TTC549 (cell line): Measurements from ENCODE around the gene SLC13A3.

Experiments
- FAIRE-seq: peaks from 2 replicates; lab custom pipeline; 2012; peaks lifted over from hg19 to GRCh38; lab: Jason Lieb, UNC

The SLC13A3 gene

DNA sequence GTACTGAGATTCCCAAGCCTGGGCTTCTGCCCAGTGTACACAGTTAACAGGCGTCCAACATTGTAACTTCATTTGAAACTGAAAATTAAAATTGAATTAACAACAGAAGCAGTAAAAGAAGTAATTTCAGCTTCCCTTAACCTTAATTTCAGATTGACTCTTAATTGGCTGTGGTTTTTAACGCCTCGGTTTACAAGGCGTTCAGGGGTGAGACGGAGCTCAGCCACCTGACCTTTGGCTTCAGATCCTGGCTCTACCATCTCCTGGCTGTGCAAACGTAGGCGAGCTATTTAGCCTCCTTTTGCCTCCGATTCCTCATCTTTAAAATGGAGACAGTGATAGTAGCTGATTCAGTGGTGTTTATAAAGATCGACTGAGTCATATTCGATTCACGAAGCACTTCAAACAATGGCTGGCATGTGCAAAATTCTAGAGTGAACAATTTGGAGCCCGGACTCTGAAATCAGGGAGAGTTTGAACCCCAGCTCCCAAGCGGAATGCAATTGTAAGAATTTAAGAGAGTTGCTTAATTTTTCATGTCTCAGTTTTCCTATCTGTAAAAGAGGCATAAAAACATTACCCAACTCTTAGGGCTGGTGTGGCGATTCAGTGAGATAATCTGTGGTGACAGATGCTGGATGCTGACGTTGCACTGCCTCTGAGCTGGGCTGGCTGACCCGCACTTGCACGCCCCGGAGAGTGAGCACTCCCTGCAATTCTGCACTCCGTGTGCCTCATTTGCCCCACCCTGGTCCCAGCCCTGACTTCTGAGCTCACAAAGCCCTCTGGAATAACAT lies 77.3 kb downstream of the SLC13A3 start:
- FAIRE-seq, result no peak

DNA sequence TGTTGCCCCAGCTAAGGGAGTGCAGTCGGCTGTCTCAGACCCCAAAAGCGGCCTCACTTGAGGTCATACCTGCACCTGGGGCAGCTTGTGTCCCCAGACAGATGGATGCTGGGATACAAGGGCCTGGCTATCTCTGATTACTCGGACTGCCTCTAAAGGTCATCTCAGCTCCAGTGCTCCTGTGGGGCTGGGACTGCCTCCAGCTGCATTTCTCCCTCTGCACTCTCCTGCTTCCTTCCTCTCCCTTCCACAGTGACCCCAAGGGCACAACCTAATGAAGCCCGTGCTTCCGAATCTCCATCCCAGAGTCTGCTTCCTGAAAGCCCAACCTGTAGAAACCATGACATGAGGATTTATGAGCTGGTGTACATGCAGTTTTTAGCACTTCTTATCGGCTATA lies 78.0 kb downstream of the SLC13A3 start:
- no peak for FAIRE-seq

DNA sequence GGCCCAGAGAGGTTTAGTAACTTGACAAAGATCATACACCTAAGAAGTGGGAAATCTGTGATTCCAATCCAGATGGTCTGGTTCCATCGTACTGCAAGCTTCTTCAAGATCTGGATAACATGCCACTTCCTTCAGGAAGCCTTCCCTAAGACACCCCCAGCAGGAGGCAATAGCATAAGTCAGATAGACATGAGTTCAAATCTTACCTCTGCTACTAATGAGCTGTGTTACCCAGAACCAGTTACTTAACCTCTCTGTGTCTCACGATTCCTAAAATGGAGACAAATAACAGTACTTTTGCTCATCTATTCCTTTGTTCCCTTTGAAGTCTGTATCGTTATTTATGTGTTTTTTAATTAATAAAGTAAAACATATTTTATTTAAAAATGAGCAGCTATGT lies 78.5 kb downstream of the SLC13A3 start:
- FAIRE-seq, result no peak

DNA sequence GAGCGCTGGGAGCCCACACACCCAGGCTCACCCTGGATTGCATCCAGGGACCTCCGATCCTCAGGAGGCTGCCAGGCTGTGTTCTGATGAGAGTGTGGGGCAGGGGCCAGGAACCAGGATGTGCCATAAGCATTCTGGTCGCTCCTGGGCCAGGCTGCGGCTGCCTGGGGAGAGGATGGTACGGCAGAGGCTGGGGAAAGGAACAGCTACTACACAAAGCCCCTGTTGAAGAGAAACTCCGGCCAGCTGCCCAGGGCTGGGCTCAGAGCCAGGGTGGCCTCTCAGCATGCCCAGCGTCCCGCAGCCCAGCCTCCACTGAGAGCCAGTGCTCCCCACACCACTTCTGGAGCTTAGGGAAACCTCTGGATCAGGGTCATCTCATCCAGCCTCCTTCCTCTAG lies 79.1 kb downstream of the SLC13A3 start:
- FAIRE-seq, result no peak

DNA sequence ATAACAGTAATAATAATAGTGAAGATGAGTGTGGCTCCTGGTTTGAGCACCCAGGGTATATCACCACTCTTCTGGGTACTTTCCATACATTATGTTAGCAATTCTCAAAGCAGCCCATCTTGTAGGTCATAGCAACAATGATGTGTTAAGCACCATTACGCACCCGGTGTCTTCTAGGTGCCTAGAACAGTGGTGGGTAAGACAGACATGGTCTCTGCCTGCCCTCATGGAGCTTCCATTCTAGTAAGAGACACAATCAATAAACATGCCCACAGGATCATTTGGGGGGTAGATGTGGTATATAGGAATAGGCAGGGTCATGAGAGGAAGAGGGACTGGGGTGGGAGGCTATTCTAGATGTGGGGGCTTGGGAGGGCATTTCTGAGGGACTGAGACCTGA lies 79.8 kb downstream of the SLC13A3 start:
- no peak for FAIRE-seq

DNA sequence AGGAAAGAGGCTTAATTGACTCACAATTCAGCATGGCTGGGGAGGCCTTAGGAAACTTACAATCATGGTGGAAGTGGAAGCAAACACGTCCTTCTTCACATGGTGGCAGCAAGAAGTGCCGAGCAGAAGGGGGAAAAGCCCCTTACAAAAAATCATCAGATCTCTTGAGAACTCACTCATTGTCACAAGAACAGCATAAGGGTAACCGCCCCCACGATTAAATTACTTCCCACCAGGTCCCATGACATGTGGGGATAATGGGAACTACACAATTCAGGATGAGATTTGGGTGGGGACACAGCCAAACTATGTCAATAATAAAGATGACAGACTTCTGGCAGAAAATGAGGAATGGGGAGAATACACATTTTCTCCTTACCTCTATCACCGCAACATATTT lies 80.3 kb downstream of the SLC13A3 start:
- FAIRE-seq, result no peak

DNA sequence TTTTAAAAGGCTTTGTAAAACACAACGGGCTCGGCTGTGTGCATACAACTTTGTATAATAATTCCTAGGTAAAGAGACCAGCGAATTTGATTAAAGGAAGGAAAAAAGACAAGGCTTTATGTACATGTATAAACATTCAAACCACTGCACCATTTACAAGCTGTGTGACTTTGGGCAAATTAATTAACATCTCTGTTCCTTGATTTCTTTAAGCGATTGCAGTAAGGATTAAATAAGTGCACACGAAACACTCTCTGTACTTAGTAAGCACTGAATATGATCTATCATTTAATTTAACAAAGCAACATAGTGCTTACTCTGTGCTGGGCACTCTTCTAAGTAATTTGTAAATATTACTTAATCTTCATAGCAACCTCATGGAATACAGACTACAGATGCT lies 81.3 kb downstream of the SLC13A3 start:
- no peak for FAIRE-seq

DNA sequence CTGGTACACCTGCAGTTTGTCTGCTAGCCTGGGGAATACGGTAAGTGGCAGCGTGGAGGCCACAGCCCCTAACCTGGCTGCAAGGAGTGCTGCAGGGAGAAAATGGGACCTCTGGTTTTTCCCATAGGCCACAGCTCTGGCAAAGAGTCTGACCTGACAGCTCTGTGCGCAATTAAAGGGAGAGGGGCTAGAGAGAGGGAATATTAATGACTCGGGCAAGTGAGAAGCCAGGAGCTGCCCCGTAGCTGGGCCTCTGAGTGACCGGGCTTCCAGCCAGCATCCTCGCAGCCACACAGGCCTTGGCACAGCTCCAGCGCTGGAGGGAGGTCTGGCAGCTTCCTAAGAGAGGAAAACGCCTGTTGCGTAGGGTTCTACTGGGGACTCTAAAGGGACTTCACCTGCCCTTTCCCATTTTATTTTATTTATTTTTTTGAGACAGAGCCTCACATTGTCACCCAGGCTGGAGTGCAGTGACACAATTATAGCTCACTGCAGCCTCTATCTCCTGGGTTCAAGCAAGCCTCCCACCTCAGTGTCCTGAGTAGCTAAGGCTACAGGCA lies 82.6 kb downstream of the SLC13A3 start:
- no peak for FAIRE-seq

DNA sequence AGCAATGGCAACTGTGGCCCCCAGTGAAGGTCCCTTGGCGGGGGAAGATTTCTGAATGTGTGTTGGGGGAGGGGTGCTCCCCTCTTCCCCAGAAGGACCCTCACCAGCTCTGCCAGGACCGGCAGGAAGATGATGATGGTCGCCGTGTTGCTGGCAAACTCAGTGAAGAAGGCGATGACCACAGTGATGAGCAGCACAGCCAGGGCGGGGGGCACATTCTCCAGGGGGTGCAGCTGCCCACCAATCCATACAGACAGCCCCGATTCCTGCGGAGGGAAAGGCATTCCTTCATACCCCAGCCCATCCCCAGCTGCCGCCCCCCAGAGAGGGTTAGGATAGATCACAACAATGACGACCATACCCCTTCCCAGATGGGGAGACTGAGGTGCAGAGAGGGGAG lies 85.1 kb downstream of the SLC13A3 start:
- no peak for FAIRE-seq

DNA sequence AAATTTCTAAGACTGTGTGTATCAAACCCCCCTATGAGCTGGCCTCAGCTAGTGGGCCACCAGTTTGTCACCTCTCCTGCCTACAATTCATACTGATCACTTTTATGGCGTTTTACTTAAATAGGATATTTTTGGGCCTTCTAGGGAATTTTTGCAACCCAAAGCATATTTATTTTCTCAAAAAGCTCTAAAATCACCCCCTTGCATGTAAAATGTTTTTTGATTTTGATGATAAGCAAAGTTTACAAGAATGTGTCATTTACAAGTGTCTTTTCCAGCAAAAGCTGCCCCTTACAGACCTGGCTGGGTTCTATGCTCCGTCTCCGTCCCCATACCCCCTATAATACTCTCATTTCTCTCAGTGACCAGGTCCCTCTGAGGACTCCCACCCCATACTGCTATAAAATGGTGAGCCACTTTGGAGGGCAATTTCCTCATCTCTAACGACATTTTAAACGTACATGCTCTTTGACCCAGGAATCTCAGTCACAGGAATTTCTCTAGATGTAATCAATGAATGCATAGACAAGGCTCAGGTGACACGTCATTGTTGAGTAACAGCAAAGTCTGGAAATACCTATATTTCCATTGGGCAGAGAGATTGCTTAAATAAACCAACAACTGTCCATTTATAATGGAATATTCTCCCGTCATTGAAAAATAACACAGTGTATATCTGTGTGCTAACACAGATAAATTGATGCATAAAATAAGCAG lies 86.9 kb downstream of the SLC13A3 start:
- FAIRE-seq, result no peak

DNA sequence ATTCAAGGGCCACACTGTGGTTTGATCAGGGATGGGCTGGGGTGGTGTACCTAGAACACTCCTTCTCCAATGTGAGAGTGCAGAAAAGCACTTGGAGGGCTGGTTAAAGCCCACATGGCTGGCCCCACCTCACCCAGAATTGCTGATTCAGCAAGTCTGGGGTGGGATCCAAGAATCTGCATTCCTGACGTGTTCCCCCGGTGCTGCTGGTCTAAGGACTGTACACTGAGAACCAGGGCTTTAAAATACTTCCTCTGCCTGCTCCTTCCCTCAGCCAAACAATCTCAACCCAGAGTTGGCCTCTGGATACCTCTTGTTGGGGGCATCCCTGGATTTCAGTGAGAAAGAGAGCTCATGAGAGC lies 87.4 kb downstream of the SLC13A3 start:
- FAIRE-seq, result no peak

DNA sequence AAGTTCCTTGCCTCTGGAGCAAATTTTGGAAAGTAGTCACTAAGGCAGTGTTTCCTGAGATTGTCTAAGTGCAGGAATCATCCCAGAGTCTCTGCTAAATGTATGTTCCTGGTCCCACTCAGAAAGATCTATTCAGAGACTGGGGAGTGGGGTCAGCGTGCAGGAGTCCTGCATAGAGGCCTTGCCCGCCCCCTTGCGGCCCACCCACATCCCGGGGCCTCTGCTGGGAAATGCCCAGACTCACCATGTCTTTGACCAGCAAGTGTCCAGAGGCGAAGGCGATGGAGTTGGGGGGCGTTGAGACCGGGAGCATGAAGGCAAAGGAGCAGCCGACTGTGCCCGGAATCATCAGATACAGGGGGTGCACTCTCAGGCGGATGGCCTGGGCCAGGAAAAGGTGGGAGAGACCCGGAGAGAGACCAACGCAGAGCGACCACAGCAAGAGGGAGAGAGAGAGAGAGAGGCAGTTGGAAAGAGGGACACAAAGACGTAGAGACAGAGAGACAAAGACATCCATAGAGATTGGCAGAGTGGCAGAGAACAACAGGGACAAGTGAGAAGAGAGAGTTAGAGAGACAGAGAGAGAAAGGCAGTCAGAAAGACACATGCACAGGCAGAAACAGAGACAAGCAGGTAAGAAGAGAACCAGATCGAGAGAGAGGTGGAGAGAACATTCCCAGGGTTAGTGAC lies 87.9 kb downstream of the SLC13A3 start:
- FAIRE-seq, result no peak

DNA sequence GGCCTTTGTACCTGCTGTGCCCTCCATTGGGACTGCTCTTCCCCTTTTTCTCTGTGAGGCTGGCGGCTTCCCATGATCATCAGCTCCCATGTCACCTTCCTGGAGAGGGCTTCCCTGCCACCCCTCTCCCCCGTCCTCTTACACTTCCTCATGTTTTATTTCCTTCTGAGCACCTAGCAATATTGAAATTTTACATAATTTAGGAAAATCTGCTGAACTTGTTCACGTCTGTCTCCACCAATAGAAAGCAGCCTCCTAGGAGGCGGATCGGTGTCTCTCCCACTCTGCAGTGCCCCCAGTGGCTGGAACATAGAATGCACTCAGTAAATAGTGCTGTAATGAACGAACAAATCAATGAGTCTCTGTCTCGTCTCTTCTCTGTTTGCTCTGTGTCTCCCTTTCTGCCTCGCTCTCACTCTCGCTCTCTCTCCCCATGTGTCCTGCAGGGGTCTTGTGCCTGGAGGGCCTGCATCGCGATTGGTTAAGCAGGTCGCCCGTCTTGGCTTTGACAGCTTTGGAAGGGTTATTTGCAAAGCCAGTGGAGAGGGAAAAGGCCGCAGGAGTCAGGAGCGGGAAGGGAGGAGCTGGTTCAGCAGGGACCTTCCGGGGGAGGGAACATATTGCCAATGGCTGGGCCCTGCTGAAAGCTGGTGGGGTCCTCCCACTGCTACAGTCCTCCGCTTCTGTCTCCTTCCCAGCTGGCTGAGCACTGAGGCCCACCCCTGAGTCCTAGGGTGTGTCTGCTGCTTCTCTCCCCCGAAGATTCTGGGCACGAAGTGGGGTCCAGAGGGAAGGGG lies 88.7 kb downstream of the SLC13A3 start:
- FAIRE-seq, result no peak

DNA sequence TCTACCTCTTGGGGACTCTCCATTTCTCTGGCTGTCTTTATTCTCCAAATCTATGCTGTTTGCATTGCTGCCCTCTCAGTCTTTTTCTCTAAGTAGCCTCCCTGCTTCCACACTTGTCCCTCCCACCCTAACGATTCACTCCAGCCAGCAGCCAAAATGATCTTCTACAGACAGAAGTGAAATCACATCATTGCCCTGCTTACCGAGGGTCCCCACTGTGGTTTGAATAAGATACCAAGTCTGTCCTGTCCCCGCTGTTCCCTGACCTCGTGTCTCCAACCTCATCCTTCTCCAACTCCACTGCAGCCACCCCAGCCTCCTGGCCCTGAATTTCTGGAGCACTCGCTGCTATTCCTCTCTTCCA lies 89.3 kb downstream of the SLC13A3 start:
- FAIRE-seq, result no peak

DNA sequence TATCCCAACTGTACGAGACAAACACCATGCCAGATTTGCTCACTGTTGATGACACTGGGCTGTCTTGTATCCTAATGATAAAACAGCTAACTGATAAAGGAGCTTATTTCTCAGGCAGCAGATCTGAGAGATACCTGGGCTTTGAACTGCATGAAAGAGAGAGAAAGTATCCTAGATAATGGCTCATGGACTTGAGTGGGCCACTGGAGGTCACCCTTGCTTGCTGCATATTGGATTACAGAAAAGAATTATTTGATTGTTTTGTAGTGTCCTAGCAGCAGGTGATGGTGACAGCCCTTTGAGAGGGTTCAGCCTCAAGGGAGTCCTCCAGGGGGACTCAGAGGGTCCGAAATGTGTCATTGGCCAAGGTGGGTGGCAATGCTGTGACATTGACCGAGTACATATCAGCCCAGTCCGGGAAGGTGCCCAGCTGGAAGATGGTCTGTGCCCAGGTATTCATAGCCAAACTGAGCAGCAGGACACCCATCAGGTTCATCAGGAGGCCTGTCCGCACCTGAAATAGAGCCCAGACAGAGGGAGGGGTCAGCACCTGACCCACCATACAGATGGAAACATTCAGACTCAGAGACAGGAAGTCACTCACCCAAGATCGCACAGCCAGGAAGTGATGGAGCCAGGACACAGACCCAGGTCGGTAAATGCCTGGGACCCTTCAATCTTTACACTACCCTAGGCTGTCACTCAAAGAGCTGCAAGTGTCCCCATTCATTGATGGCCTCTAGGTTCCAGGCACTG lies 91.4 kb downstream of the SLC13A3 start:
- FAIRE-seq, result no peak

DNA sequence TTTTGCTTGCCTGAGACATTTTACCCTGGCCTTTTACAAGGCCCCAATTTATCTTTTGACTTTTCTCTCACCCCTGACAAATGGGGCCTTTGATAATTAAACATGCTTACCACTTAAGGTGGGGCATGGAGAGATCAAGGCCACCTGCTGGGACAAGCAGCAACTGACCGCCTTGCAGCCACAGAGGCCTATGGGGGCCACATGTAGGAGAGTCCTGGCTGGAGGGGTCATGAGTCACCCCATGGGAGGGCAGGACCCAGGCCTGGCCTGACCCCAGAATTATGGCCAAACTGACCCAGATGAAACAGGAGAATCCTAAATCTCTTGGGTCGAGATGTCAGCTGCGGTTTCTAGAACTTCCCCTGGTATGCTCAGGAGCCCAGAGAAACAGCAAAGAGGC lies 92.3 kb downstream of the SLC13A3 start:
- no peak for FAIRE-seq

DNA sequence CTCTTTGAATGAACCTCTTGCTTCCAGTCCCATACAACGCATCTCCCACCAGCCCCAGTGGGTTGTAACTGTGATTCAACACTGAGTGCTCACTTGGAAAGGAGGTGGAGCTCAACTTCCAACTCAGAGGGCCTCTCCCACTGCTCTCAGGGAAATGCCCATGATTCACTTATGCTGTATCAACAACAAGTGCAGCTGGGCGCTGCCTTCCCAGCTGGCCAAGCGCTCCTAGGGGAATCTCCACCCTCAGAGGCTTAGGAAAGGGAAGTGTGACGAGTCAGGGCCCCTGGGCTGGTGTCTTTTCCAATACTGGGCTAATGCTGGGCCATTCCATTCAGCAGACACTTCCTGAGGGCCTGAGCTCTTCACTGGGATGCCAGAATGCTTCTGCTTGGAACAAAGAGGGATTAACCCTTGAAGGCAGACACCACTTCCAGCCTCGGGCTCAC lies 92.7 kb downstream of the SLC13A3 start:
- no peak for FAIRE-seq

DNA sequence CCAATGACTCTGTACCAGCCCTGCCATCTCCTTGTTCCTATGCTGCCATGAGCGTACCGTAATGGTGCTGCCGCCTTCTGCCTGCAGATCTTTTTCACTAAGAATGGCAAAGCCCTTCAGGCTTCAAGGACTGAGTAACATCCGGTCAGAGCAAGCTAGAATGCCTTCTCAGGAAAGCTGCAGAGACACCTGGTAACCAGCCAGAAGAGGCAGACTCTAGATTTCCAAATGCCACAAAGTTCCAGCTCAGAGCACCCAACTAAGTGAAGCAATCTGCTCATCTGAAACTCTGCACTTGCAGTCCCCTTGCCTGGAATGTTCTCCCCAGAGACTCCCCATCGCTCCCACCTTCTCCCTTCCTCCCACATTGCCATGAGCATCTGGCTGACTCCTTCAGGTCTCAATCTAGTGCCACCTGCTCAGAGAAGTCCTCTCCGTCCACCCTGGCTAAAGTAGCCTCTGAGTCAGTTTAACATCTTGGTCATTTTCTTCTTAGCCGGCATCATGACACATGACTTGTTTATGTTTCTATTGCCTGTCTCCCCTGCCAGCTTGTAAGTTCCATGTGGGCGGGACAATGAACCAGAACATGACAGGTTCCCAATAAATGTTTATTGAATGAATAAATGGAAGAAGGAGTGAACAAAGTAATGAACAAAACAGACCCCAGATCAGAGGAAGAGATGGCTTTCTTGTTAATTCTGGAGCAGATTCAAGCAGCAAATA lies 93.9 kb downstream of the SLC13A3 start:
- FAIRE-seq, result no peak

DNA sequence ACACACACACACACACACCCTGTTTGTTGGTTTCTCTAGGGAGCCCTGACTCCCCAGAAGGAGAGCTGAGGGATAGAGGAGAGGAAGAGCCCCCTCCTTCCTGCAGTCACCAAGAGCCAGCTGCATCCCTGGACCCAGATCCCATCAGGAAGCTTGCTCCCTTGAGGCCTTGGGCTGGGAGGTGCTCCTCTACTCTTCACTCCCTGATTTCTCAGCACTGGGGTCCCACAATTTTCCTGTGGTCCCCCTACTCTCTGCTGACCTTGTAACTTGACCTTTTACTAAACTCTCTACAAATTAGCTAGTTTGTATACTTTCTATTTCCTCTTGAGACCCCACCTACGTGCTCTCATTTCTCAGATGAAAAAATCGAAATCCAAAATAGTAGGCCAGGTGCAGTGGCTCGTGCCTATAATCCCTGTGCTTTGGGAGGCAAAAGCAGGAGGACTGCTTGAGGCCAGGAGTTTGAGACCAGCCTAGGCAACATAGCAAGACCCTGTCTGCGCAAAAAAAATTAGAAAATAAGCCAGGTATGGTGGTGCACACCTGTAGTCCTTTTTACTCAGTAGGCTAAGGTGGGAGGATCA lies 95.8 kb downstream of the SLC13A3 start:
- no peak for FAIRE-seq

DNA sequence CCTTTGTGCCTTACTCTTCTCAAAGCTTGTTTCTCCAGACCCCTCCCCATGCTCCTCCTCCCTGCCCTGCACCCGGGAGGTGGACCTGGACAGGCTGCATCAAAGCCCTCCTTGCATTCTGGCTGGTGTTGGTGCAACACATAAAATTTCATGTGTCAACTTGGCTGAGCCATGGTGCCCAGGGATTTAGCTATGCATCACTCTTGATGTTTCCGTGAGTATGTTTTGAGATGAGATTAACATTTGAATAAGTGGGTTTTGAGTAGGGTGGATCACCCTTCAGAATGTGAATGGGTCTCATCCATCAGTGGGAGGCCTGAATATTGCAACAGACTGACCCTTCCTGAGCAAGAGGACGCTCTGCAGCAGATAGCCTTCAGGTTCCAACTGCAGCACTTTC lies 96.4 kb downstream of the SLC13A3 start:
- no peak for FAIRE-seq
